ENCODE data around the gene RAPGEF1. TPM values are rescaled to one million over a fixed set of nuclear protein-coding genes. Genes with fewer than 3 reads are reported as not detected.

Gene RAPGEF1
- polyA plus RNA-seq, 1 donor from 2014 or later: 23.6 TPM

DNA sequence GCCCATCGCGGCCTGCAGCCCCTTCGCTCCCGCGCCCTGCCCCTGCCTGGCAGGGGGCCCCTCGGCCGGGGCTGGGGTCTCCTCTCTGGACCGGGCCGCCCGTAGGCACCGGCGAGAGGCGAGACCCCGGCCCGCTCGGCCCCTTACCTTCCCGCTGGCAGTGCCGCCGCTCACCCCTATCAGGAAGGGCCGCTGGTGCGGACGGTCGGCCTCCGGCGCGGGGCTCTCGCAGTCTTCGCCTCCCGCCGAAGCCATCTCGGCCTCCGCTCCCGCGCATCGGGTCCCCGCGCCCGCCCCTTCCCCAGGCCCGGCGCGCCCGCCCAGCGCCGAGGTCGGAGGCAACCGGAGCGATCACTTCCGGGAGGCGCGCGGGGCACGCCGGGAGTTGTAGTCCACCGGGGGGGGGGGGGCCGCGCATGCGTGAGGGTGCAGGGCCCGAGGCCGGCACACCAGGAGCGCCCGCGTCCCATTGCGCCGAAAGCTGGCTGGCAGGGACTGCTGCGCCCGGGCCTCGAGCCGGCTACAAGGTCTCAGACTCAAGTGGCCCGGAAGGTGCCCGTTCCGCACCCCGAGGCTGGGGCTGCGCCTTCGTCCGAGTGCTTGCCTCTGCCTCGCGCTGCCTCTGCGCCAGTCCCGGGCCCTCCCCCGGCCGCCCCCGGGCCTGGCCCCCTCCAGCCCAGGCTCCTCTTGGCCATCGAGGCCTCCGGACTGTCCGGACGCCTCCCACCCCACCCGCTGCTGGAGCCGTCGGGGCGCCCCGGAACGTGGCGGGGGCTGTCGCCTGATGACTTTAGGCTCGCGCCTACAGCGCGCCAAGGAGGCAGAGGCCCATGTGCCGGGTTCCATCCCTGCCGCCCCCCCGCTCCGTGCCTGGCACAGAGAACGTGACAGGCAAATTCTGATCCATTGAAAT, 208.7 kb downstream of the RAPGEF1 start, which contains the start of gene UCK1:
UCK1 (minus strand) TSS at position 344 of the 913 bp plus-strand sequence; CDS start at position 255, 89 bp downstream.
- TF ChIP-seq CTCF (IDR thresholded peaks at IDR 0.05; ENCODE audit: poor library complexity, severe bottlenecking): no peak
- TF ChIP-seq EZH2 (IDR thresholded peaks at IDR 0.05; ENCODE audit: borderline replicate concordance, insufficient read depth, low read length, poor library complexity, severe bottlenecking): no peak
- TF ChIP-seq RAD21 (conservative IDR thresholded peaks at IDR 0.05): peak; percentile 48
- TF ChIP-seq MXI1 (conservative IDR thresholded peaks at IDR 0.05; ENCODE audit: poor library complexity, severe bottlenecking): peak; percentile 73
- TF ChIP-seq EP300 (conservative IDR thresholded peaks at IDR 0.05; ENCODE audit: poor library complexity, severe bottlenecking): peak; percentile 31
- TF ChIP-seq REST (IDR thresholded peaks at IDR 0.05; ENCODE audit: borderline replicate concordance): peak; percentile 5
- TF ChIP-seq SMC3 (conservative IDR thresholded peaks at IDR 0.05; ENCODE audit: poor library complexity): peak; percentile 43
- peak; percentile 75 for TF ChIP-seq POLR2AphosphoS5 (IDR thresholded peaks at IDR 0.05)
- no peak for TF ChIP-seq TAF1 (IDR thresholded peaks at IDR 0.05; ENCODE audit: low read depth)
- no peaks in the 10 kb centered on the region for H3K9me2 ChIP-seq (ENCODE audit: insufficient read depth, low read length)
- peak within 1 kb of the TSS; percentile 28 for H3K27ac ChIP-seq (ENCODE audit: low read length)
- H2AFZ ChIP-seq (ENCODE audit: low read depth, low read length): peak within 1 kb of the TSS; percentile 73
- peaks cover 3% of the 10 kb centered on the region for H3K79me2 ChIP-seq (replicated peaks; ENCODE audit: insufficient read depth, low read length)
- H3K27me3 ChIP-seq (ENCODE audit: insufficient read depth, low read depth, low read length): no peaks in the 10 kb centered on the region
- H3K36me3 ChIP-seq (ENCODE audit: insufficient read depth, low read length): peaks cover 9% of the 10 kb centered on the region
- H3K9me3 ChIP-seq (ENCODE audit: low read length): no peaks in the 10 kb centered on the region
- H3K4me2 ChIP-seq (ENCODE audit: low read length): peak within 1 kb of the TSS; percentile 70
- H4K20me1 ChIP-seq (ENCODE audit: insufficient read depth): no peaks in the 10 kb centered on the region
- H3F3A ChIP-seq (ENCODE audit: insufficient read depth, low read length, poor library complexity, severe bottlenecking): no peaks in the 10 kb centered on the region
- H3K4me3 ChIP-seq (ENCODE audit: low read length): peak within 1 kb of the TSS; percentile 92
- H3K9ac ChIP-seq (ENCODE audit: low read length): peak within 1 kb of the TSS; percentile 76

GRCh38 chr9:131530546-131530919, 209.3 kb downstream of the RAPGEF1 start:
- Histone ChIP-seq H3K36me3 (ENCODE audit: insufficient read depth, low read length) (peaks cover 9% of the 10 kb centered on the region), H3K79me2 (replicated peaks; ENCODE audit: insufficient read depth, low read length) (peaks cover 3% of the 10 kb centered on the region), H3K9me3 (ENCODE audit: low read length) (no peaks in the 10 kb centered on the region), H2AFZ (ENCODE audit: low read depth, low read length) (no peak overlapping the region), H4K20me1 (ENCODE audit: insufficient read depth) (no peaks in the 10 kb centered on the region), H3K27me3 (ENCODE audit: insufficient read depth, low read depth, low read length) (no peaks in the 10 kb centered on the region), H3K27ac (ENCODE audit: low read length) (no peak overlapping the region), H3K4me3 (ENCODE audit: low read length) (peak overlapping the region; percentile 92), H3K4me2 (ENCODE audit: low read length) (peak overlapping the region; percentile 70), H3F3A (ENCODE audit: insufficient read depth, low read length, poor library complexity, severe bottlenecking) (no peaks in the 10 kb centered on the region), H3K9me2 (ENCODE audit: insufficient read depth, low read length) (no peaks in the 10 kb centered on the region), H3K9ac (ENCODE audit: low read length) (peak overlapping the region; percentile 76)
- no peak for TF ChIP-seq RAD21 (conservative IDR thresholded peaks at IDR 0.05)
- no peak for TF ChIP-seq CTCF (IDR thresholded peaks at IDR 0.05; ENCODE audit: poor library complexity, severe bottlenecking)
- no peak for TF ChIP-seq REST (IDR thresholded peaks at IDR 0.05; ENCODE audit: borderline replicate concordance)
- no peak for TF ChIP-seq POLR2AphosphoS5 (IDR thresholded peaks at IDR 0.05)
- TF ChIP-seq TAF1 (IDR thresholded peaks at IDR 0.05; ENCODE audit: low read depth): no peak
- no peak for TF ChIP-seq MXI1 (conservative IDR thresholded peaks at IDR 0.05; ENCODE audit: poor library complexity, severe bottlenecking)
- no peak for TF ChIP-seq EZH2 (IDR thresholded peaks at IDR 0.05; ENCODE audit: borderline replicate concordance, insufficient read depth, low read length, poor library complexity, severe bottlenecking)
